HT1080 (cell line): ENCODE measurements around the gene GNB1L. TPM values are rescaled to one million over a fixed set of nuclear protein-coding genes. Genes with fewer than 3 reads are reported as not detected.

Experiments used
- DNase-seq: peaks from one replicate; pipeline ENCODE4 v3.0.0-alpha.2; 2015; ENCODE audit warnings: low read depth
- total RNA-seq: library from RNA; depleted of rRNA; stranded (reverse); fragments of >200 nt; shearing (Covaris generic); gene quantifications from 2 replicates; pipeline ENCODE4 v1.2.3, GENCODE V29; 2014

GNB1L gene
- total RNA-seq, 1 experiment from 2014 or later: 10.5 TPM

- no peak for DNase-seq
Observed at GRCh38 chr22:19824212-19824925, 30.3 kb downstream of the GNB1L start.

- no peak for DNase-seq
Observed at GRCh38 chr22:19823902-19824211, 30.8 kb downstream of the GNB1L start.

GRCh38 chr22:19823191-19823901, 31.3 kb downstream of the GNB1L start:
- DNase-seq: no peak

DNA sequence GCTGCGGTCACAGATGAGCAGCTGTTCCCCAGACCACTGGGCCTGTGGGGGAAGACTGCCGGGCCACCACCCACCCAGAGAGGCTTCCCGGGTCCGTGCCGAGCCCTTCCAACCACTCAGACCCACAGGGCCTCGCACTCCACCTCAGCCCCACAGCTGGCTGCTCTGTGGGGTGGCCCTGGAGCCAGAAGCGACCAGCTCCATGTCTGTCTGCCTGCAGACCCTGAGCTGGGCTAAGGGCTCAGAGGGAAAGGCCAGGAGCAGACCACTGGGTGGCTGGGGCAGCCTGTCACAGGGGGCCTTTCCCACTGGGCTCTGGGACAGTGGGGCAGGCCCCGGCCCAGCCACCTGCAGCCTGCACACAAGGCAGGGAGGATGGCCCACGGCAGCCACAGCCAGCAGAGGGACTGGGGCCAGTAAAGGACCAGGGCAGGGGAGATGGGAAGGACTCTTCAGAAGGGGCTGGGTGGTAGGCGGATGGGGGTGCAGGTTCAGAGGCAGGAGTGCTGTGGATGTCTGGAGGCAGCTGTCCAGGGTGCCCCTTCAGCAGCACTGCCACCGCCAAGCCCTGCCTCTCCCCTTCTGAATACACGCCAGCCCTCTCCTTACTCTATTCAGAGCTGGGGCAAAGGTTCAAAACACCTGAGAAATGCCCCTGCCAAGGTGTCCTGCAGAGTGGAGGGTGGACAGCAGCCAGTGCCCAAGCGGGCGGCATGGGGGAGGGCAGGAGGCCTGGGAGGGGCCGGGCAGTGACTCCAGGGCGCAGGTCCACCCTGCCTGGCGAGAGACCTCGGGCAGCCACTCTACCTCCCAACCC, 32.2 kb downstream of the GNB1L start:
- no peak for DNase-seq

DNA sequence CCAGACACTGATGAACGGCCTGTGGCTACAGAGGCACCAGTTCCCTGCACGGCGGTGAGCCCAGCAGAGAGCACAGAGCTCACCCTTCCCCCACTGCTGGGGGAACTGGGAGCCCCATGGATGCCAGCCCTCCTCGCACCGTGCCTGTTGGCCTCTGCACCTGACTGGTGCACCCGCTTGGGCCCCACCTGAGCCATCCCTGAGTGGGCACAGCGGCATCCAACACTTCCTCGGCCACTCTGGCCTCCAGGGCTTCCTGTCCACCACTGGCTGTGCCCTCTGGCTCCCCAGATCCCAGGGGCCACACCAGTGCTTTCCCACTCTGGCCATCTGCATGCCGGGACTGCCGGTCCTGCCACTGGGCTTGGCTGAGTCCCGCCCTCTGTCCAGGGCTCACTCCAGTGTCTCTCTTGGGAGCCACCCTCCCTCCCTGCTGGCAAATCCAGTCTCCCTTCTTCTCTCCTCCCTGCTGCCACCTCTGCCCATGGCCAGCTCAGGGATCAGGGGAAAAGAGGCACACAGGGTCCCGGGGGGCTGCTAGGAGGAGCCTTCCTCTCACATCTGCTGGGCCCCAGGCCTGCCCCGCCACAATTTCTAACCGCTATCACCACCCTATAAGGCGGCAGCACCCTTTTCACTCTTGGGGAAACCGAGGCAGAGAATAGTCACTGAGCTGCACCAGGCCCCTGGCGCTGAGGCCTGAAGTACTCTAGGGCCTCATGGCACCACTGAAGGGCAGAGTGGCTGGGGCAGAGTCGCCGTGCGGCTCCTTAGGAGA, 33.0 kb downstream of the GNB1L start:
- DNase-seq: no peak

DNA sequence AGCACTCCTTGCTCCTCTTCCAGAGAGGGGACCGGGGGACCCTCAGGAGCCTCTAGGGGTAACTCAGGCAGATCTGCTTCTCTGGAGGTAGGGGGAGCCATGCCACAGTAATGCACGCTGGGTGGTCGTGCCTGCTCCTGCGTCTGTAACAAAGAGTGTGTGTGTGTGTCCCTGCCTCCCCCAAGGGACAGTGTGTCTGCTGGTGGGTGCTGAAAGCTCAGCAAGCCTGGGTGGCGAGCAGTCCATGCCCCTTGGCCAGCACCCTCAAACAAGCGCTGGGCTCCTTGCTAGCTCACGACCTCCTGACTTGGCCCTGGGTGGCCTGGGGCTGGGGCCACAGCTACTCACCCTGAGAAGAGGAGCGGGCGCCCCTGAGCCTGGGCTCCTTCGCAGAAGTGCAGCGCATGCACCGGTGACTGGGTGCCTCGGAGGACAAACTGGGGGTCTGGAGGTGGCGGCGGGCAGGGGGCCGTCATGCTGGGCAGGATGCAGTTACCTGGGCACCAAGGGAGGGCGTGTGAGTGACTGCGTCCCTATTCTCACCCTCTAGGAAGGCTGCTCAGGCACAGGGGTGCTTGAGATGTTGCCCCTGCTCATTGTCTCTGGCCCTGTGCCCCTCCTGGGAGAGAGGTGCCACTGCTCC, 33.7 kb downstream of the GNB1L start:
- no peak for DNase-seq

- no peak for DNase-seq
Observed at GRCh38 chr22:19819911-19820879, 34.5 kb downstream of the GNB1L start.

DNA sequence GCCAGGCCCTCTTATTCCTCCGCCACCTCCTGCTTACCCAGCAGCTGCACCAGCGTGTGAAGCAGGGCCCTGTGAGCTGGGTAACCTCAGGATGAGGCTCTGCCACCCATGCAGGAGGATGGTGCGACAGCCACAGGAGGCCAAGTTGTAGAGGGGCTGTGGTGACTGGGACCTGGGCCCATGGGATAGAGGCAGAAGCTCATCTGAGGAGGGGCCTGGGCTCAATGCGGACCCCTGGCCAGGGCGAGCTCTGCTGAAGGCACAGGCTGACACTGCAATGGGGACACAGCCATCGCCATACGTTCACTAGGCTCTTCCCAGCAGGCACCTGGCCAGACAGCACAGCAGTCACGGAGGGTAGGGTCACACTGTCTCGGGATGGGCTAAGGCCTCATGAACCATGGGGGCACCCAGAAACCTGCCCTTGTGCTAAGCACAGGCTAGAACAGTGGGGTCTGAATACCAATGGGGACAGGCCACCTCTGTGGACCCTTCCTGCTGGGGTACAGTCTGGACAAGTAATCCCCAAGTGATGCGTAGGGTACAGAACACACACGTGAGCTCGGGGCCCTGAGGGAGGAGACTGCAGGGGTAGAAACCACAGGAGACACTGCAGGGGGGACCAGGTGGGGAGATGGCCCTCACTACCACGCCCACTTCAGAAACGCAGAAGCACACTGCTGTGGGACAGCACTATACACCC, 35.3 kb downstream of the GNB1L start:
- no peak for DNase-seq

DNA sequence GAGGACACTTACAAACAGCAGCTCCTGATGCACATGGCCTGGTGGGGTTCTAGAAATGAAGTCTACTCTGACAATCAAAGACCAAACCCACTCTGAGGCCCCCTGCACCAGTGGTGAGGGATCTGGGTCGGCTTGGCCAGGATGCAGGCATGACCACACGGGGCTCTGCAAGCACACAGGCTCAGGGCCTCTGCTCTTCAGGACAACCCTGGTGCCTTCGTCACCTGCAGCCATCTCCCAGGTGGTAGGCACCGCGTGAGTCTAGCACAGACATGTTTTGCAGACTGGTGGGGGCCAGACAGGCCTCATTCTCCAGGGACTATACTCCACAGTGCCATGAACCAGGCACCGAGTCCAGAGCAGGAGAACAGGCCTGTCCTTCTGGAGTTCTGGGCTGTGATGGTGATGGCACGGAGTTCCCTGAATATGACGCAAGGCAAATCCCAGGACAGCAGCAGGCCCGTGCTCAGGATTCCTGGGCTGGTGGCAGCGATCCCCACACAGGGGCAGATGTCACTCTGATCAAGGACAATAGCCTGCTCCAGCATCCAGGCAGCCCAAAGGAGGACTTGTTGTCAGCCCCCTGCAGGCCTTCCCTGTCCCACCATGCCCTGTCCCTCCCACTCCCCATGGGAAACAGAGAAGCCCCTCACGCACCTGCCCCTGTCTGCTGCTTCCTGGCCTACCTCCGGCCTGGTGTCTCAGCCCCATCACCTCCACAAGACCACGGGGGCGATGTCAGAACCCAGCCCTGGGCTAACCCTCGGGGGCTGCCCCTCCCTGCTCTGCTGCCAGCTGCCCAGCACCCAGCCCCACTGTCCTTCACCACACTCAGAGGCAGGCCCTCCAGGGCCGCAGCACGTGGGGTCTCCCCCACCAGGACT, 36.1 kb downstream of the GNB1L start:
- DNase-seq: no peak

GRCh38 chr22:19816372-19817119, 38.1 kb downstream of the GNB1L start:
- DNase-seq: no peak

GRCh38 chr22:19815823-19816290, 38.8 kb downstream of the GNB1L start:
- DNase-seq: no peak

- no peak for DNase-seq
Observed at GRCh38 chr22:19815093-19815822, 39.4 kb downstream of the GNB1L start.

DNA sequence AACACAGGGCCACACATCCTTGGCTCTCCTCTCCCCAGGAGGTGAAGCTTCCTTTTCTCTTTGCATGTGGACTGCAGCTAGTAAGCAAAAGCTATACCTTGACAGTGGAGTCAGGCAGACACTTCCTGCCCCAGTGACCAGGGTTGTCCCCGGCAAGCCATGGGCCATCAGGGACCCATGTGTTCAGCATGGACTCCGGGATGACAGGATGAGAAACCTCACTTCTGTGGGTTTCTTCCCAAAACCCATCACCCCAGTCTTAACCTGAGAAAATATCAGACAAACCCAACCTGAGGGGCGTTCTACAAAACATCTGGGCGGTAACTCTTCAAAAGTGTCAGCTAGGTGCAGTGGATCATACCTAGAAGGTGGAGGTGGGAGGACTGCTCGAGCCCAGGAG, 40.2 kb downstream of the GNB1L start:
- no peak for DNase-seq

GRCh38 chr22:19812910-19813309, 41.8 kb downstream of the GNB1L start:
- no peak for DNase-seq

- DNase-seq: no peak
Observed at GRCh38 chr22:19811811-19812771, 42.6 kb downstream of the GNB1L start.
